ENCODE measurements around the gene NEAT1. TPM values are rescaled to one million over a fixed set of nuclear protein-coding genes. Genes with fewer than 3 reads are reported as not detected.
A peak's percentile ranks its signal among the peaks of the same experiment; 100 is the strongest.

The NEAT1 gene
- total and polyA plus RNA-seq, 2 of the 8 experiments (the other 6 are each of a cell fraction or from before 2014, with no cell fraction given), result 2.4 to 10.7 TPM

DNA sequence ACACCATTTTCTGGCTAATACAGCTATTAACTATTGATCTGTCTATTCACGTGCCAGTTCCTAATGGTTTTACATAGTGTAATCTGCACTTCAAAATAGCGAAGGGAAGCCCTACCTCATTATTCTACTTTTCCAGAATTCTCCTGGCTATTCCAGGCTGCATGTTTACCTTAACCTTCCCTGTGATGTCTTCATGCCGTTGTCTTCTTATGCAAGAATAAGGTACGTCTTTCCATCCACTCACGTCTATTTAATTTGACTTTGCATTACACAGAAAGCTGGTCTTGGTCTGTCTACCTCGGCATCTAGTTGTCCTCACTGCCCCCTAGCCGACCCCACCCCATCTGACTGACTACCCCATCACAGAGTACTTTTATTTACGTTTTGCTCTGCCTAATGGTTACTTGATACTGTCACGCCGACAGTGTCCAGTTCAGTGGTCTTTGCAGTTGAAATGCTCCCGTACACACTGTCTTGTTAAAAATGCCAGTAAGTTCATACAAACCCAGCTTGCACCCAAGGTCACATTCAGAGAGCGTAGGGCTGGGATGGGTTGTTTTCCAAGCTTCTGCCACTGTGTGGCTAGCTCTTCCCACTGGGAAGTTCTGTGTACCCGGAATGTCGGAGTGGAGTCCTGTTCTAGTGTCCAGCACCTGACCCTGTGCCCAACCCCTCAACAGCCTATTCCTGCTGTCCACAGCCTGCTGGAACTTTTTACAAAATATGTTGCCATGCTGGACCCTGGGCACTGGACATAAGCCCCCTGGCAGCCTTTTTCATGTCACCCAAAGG, 15.0 kb downstream of the NEAT1 start:
- H4K20me1 ChIP-seq (replicated peaks in 1 of 2; ENCODE audit: control insufficient read depth in 1 of 2, insufficient read depth in 2 of 2, low read length in 2 of 2), result peaks cover 0 to 11% of the 10 kb centered on the region in 2 experiments
- H3K27ac ChIP-seq (ENCODE audit: low read depth, low read length), result no peak overlapping the region
- H3K23me2 ChIP-seq (ENCODE audit: low read depth, low read length), result no peaks in the 10 kb centered on the region
- no peak overlapping the region for H2BK120ac ChIP-seq (replicated peaks; ENCODE audit: low read depth, low read length)
- H3K79me1 ChIP-seq (ENCODE audit: low read depth, low read length), result no peaks in the 10 kb centered on the region; the same call in 1 of the 2 replicates
- no peak overlapping the region for H2BK20ac ChIP-seq (ENCODE audit: low read length)
- no peaks in the 10 kb centered on the region for H3K27me3 ChIP-seq (replicated peaks in 1 of 4; ENCODE audit: control insufficient read depth in 3 of 4, extremely low read depth in 1 of 4, insufficient read depth in 3 of 4, low read length in 3 of 4)
- FAIRE-seq (no peak), DNase-seq (ENCODE audit: low read depth in 1 of 2, low spot score in 2 of 2) (peak in 1 of 2 experiments; percentile 19)
- H2AK5ac ChIP-seq (ENCODE audit: low read depth, low read length), result no peak overlapping the region
- no peaks in the 10 kb centered on the region for H3K79me2 ChIP-seq (ENCODE audit: control insufficient read depth in 1 of 2, insufficient read depth in 2 of 2, low read length in 2 of 2)
- no peak overlapping the region for H3K4ac ChIP-seq (replicated peaks; ENCODE audit: insufficient read length, low read depth, low read length)
- POLR2A ChIA-PET (ENCODE audit: partially characterized antibody), result interaction anchor here (0.8 to 2.8 kb wide), 6 partner anchors 10 to 63 kb away, joined by 3 to 11 read pairs (median 6); partner anchors contain the start of gene NEAT1
- no peak overlapping the region for H2AFZ ChIP-seq (ENCODE audit: low read length)
- no peak overlapping the region for H4K8ac ChIP-seq (ENCODE audit: extremely low read depth, insufficient read depth, low read length)
- no peak overlapping the region for H3K18ac ChIP-seq (ENCODE audit: extremely low read depth, low read length)
- no peak overlapping the region for H3K23ac ChIP-seq (ENCODE audit: insufficient read length)
- no peaks in the 10 kb centered on the region for H3K4me1 ChIP-seq (replicated peaks in 1 of 4; ENCODE audit: control insufficient read depth in 3 of 4, insufficient read depth in 4 of 4, low read length in 3 of 4)
- no peak overlapping the region for H3K56ac ChIP-seq (replicated peaks; ENCODE audit: insufficient read length, low read depth, low read length)
- CTCF ChIA-PET (ENCODE audit: partially characterized antibody), result interaction anchor here (0.8 to 2.9 kb wide), 5 partner anchors 16 to 64 kb away, joined by 3 to 11 read pairs (median 4); no protein-coding TSS in a partner anchor
- no peak overlapping the region for H2BK12ac ChIP-seq (ENCODE audit: low read depth, low read length)
- H3K4me3 ChIP-seq (ENCODE audit: extremely low read depth in 1 of 4, insufficient read depth in 2 of 4, low read depth in 3 of 4, low read length in 4 of 4), result no peak overlapping the region
- no peak overlapping the region for H4K5ac ChIP-seq (ENCODE audit: insufficient read length, low read depth, low read length)
- H4K91ac ChIP-seq (replicated peaks; ENCODE audit: insufficient read length, low read length), result no peak overlapping the region
- no peak overlapping the region for H2BK5ac ChIP-seq (ENCODE audit: low read depth, low read length)
- no peak overlapping the region for H3K9ac ChIP-seq (replicated peaks in 1 of 4; ENCODE audit: extremely low read depth in 1 of 4, low read depth in 3 of 4, low read length in 3 of 4)
- H2BK15ac ChIP-seq (ENCODE audit: low read length), result no peak overlapping the region
- WGBS, 2 experiments (ENCODE audit: extremely low coverage in 1 of 2, insufficient coverage in 1 of 2, insufficient read length in 1 of 2, insufficient replicate concordance in 2 of 2, low coverage in 1 of 2, low lambda C conversion rate in 2 of 2, missing lambda C conversion rate in 1 of 2), result 86% methylated on average over 14 of the region's 14 CpGs; no CpG with 5 or more reads in 1 of the 2 experiments
- H3K36me3 ChIP-seq (ENCODE audit: control insufficient read depth in 2 of 4, insufficient read depth in 4 of 4, low read length in 3 of 4), result no peaks in the 10 kb centered on the region
- no peak overlapping the region for H3K14ac ChIP-seq (ENCODE audit: insufficient read length)
- no peak overlapping the region for H3K4me2 ChIP-seq (ENCODE audit: insufficient read depth in 1 of 2, low read depth in 2 of 2, low read length in 2 of 2)
- no peaks in the 10 kb centered on the region for H3K9me3 ChIP-seq (ENCODE audit: insufficient read depth in 2 of 2, low read depth in 1 of 2, low read length in 1 of 2)
- TF ChIP-seq JUND (IDR thresholded peaks at IDR 0.05; ENCODE audit: low read length), result no peak
- TF ChIP-seq CHD2 (IDR thresholded peaks at IDR 0.05; ENCODE audit: low read length), result no peak
- no peak for TF ChIP-seq CREB1 (IDR thresholded peaks at IDR 0.05)
- TF ChIP-seq JUN (IDR thresholded peaks at IDR 0.05; ENCODE audit: low read depth, low read length), result no peak
- no peak for TF ChIP-seq SP4 (IDR thresholded peaks at IDR 0.05; ENCODE audit: low read length)
- TF ChIP-seq RNF2 (IDR thresholded peaks at IDR 0.05; ENCODE audit: borderline replicate concordance, low read depth, low read length, missing control alignments, poor library complexity, severe bottlenecking), result no peak
- TF ChIP-seq CTBP2 (IDR thresholded peaks at IDR 0.05; ENCODE audit: borderline replicate concordance, insufficient read depth, insufficient read length, low read length), result no peak
- TF ChIP-seq POU5F1 (IDR thresholded peaks at IDR 0.05; ENCODE audit: low read depth, low read length), result no peak
- no peak for TF ChIP-seq SRF (IDR thresholded peaks at IDR 0.05; ENCODE audit: low read depth, low read length)
- TF ChIP-seq POLR2A (IDR thresholded peaks at IDR 0.05; ENCODE audit: control extremely low read depth in 1 of 2, low read depth in 2 of 2, low read length in 2 of 2), result no peak
- TF ChIP-seq YY1 (IDR thresholded peaks at IDR 0.05; ENCODE audit: low read depth, low read length), result no peak
- TF ChIP-seq SIN3A (conservative IDR thresholded peaks at IDR 0.05 in 1 of 2, IDR thresholded peaks at IDR 0.05 in 1 of 2; ENCODE audit: low read depth in 1 of 2, low read length in 2 of 2), result no peak
- no peak for TF ChIP-seq TCF12 (IDR thresholded peaks at IDR 0.05; ENCODE audit: low read depth, low read length)

Data from H1 (cell line).